Midbrain (tissue), 1 donor: ENCODE data around the gene KCMF1.
A peak's percentile ranks its signal among the peaks of the same experiment; 100 is the strongest.

Source experiments
- DNase-seq: peaks from one replicate; lab custom pipeline; 2025; lab: John Stamatoyannopoulos, UW

KCMF1 gene

DNA sequence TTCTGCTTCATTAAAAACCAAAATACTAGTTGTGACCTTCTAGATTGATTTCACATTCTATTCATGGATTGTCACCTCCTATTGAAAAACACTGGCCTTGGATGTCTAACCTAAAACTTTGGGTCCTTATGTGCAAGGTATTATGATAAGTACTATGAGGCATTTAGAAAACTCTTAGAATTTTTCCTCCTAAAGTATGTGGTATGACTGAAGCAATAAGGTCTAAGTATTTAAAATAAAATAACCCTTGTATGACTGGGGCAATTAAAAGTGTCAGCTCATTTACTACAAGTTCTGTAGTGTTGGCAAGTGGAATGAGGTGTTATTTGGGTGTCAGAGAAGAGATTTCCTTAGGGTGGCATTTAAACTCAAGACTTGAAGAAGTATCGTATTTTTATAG, 15.1 kb downstream of the KCMF1 start:
- DNase-seq, result no peak

DNA sequence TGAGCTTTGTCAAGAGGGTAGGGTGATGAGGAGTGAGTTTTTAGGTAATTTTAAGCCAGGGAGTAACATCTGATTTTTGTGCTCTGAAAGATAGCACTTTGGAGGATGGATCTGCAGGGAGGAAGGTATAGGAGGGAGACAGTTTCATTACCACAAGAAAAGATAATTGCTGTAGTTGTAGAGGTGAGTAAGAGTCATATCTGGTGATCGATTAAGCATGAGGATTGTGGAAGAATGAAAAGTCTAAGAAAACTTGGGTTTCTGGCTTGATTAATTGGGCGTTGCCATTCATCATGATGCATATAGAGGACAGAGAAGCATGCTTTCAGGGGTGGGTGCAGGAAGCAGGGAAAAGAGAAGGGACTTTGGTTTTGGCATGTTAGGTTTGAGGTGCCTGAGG, 18.5 kb downstream of the KCMF1 start:
- DNase-seq, result no peak

- DNase-seq, result no peak
Observed at GRCh38 chr2:84989927-84990326, 19.0 kb downstream of the KCMF1 start.

DNA sequence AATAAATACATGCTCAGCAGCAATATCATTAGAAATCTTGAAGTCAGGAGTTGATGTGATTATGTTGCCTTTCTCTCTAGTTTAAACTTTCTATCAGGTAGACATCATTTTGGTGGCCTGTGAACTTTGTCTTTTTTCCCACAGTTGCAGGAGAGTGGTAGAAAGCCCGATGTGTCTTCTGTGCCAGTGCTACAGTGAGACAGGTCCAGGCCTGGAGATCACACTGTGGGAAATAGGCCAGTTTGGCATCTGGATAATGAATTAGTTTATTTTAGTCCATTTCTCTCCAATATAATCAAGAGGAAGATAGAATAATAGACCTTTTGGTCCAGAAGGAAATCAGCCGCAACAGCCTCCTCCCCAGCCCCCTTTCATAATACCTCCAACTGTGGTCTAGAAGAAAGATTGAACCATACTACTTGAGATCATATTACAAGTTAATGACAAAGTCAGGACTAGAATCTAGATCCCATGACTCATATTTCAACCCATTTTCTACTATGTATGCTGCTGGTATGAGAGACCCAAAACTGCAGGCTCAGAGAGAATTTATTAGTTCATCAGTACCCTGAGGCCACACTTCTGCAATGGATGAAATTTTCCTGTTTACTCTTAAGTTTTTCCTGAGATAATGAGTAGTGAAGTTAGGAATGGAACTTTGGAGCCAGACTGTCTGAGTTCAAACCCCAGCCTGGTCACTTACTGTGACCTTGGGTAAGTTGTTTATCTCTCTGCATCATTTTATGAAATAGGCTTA, 20.6 kb downstream of the KCMF1 start:
- no peak for DNase-seq

DNA sequence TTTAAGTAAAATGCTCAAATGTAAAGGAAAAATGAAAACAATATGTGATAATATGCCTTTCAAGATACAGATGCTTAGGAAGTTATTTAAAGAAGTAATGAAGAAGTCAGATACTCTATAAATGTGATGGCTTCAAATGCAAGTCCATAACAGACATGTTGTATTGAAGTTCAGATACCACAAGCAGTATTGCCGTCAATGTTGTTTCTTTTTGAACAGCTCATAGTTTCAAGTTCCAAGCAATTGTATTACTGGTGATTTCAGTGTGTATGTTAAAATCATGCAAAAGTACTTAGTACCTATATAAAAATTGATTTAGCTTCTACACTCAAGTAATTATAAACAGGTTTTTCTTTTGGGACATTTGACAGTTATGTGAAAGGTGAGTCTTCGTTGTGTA, 24.9 kb downstream of the KCMF1 start:
- DNase-seq, result no peak

- no peak for DNase-seq
Observed at GRCh38 chr2:84996909-84997308, 25.9 kb downstream of the KCMF1 start.

DNA sequence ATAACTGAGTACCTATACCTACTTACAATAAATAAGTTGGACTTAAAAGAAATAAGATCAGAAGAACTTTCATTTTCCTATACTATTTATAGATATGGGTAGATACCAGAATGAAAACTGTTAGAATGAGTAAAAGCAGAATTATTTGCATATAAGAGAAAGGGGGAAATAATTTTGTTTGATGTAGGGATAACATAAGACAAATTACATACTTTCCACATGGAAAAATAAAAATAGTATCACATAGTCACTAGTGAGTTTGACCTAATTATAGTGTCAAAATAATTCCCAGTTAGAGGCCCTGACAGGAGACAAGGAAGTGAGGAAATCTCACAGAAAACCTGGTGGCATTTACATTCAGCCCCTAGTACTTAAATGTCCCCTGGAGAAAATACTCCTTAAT, 28.6 kb downstream of the KCMF1 start:
- DNase-seq, result no peak

GRCh38 chr2:85001595-85001994, 30.6 kb downstream of the KCMF1 start:
- DNase-seq, result no peak

- no peak for DNase-seq
Observed at GRCh38 chr2:85002534-85002933, 31.6 kb downstream of the KCMF1 start.

GRCh38 chr2:85008252-85008651, 37.3 kb downstream of the KCMF1 start:
- DNase-seq, result no peak

DNA sequence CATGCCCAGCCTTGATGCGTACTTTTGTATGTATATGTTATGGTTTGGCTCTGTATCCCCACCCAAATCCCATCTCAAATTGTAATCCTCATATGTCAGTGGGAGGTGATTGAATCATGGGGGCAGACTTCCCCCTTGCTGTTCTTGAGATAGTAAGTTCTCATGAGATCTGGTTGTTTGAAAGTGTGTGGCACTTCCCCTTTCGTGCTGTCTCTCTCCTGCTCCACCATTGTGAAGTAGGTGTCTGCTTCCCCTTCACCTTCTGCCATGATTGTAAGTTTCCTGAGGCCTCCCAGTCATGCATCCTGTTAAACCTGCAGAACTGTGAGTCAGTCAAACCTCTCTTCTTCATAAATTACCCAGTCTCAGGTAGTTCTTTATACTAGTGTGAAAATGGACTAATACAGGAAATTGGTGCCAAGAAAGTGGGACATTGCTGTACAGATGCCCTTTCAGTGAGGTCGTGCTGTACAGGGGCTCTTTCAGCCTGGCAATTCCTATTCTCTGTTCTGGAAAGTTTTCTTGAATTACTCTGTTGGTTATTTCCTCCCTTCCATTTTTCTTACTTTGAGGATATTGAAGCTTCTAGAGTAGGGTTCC, 38.2 kb downstream of the KCMF1 start:
- no peak for DNase-seq

- no peak for DNase-seq
Observed at GRCh38 chr2:85010404-85010803, 39.4 kb downstream of the KCMF1 start.

DNA sequence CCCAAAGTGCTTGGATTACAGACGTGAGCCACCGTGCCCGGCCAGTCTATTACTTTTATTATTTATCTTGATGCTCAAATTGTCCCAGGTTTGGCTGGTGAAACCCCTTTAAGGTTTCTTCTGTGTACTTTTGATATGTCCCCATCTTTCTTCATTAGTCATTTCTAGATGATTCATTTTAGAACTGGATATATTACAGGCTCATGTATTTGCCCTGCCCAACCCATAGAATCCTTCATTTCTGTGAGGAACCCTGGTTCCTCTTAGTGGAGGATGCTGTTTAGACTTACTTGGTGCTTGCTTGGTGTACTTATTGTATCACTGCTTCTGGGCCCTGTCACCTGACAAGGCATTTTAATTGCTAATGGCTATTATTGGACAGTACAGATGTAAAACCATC, 40.1 kb downstream of the KCMF1 start:
- no peak for DNase-seq

GRCh38 chr2:85011747-85012146, 40.8 kb downstream of the KCMF1 start:
- DNase-seq, result no peak

- no peak for DNase-seq
Observed at GRCh38 chr2:85012431-85012830, 41.5 kb downstream of the KCMF1 start.

DNA sequence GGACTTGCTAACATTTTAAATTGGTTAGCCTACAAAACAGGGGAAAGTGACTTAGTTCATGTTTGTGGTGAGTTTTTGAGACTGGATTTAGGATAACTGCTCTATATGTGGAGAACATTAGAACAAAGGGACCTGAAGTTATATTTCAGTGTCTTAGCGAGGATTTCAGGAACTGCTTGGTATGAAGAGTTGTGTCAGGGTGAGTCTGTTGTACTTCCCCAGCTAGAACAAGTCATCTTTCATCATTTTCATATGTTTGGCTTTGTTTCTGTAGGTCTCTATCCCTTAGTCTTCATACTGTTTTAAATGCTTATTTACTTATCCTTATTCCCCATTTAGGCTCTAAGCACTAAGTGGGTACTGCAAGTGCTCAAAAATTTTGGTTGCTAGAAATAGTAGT, 41.9 kb downstream of the KCMF1 start:
- no peak for DNase-seq

DNA sequence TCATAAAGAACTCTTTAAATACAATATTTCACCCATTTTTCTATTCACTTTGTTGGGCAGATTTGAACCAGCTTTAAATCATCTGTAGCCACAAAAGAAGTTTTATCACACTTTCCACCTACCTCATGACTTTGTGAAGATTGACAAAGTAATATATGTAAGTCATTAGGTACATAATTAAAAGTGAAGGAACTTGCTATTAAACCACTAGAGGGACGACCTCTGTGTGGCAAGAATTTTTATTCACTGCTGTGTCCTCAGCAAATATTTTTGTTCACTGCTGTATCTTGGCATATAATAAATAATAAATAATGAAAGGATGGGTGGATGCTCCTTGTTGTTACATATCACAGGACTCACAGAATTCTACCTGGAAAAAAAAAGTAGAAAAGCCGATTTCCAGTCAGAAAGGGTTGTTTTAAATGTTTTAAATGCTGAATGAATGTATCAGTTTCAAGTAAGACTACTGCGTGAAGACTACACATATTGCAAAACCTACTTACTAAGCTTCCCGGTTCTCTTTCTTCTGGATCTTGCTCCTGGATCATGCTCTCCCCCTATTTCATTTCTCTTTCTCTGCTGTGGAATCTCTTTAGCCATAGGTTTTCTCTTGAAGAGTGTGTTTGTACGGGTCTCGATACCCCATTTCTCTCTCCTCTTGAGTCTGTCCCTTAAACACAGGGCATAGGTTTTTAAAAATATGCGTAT, 44.8 kb downstream of the KCMF1 start:
- DNase-seq, result no peak

- no peak for DNase-seq
Observed at GRCh38 chr2:85016446-85016845, 45.5 kb downstream of the KCMF1 start.

DNA sequence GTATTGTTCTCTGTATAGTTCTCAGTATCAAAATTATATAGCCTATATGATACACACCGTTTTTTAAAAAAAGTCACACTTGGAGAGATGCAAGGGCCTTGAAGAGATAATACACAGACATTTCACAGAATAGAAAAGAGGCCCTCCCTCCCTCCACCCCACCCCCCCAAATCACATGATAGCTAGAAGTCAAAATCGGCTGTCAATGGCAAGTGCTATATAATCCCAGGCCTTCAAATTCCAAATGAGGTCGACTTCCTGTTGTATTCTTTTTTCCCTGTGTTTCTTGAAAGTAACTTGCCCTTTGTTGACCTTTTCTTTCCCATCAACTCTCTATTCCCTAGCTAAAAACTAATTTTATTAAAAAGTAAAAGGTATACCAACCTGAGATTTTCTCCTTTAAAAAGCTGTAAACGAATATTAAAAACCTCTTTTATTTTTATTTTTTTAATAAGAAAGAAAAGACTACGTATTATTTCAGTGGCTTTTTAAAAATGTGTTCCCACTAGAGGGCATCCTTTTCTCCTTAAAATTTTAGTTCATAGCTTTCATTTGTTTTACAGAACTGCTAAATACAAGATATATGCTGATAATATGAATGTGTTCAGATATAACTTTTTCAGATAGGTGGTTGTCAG, 46.6 kb downstream of the KCMF1 start:
- DNase-seq, result peak; percentile 9

GRCh38 chr2:85018049-85018447, 47.1 kb downstream of the KCMF1 start:
- no peak for DNase-seq

DNA sequence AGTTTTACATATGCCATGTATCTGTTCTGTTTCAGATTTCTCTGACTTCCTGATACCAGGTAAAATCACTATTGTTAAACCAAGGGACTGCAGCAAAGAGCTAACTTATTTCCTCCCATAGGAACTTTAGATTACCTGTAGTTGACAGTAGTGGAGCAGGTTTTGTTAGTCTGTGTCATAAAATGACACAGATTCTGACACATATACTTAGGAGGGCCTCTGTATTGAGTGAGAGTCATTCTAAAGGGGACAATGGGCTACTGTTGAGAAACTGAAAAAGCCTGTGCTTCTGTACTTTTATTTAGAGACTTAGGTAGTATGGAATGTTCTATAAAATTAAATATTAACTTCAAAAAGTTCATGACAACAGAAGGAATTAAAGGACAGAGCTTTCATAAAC, 48.2 kb downstream of the KCMF1 start:
- DNase-seq, result no peak

DNA sequence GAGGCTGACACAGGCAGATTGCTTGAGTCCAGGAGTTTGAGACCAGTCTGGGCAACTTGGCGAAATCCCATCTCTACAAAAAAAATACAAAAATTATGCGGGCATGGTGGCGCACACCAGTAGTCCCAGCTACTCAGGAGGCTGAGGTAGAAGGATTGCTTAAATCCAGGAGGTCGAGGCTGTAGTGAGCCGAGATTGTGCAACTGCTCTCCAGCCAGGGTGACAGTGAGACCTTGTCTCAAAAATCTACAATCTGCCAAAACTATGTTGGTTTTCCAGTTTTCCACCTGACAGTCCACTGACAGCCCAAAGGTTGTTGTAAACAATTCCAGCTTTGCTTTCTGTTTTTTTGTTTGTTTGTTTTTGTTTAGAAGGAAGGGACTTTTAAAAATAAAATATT, 51.3 kb downstream of the KCMF1 start:
- DNase-seq, result no peak
